ENCODE data around the gene KCNH1.
"Not testable (repeated sequence)": the region's sequence is repeated elsewhere in the genome, so short reads cannot be mapped to it uniquely, and the experiment has no call there.

KCNH1 gene

DNA sequence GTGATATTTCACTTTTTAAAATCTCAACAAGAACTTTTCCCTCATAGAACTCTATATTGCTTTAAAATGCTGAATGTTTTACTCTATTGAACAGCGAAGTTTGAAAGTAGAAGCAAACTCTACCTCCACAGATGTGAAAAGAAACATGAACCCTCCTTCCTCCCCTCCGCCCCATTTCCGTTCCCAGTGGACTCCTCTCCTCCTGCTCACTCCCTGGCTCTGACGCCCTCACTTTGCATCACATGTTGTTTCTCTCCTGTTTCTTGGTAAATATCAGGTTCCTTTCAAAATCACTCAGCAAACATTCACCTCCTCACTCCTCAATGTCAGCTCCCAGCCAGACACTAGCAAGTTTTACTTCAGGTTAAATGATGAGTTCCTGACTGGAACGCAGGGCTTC lies 34.6 kb downstream of the KCNH1 start:
- DNase-seq (ENCODE audit: low spot score) = no peak

DNA sequence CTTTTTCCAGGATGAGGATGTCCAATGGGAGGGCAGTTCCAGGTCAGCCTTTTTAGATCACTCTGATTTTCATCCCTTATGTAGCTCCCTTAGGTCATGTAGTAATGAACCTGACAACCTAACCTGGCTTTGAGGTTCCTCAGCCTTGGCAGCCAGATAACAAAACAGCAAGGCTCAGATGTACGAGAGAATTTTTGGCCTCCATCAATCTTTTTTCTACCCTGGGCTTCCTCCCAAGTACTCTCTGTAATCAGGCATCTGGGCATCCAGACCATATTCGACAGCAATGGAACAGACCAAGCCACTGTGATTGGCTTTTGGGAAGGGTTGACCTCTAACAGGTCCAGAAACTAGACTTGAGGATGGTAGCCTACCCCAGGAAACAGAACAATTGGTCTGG lies 38.6 kb downstream of the KCNH1 start:
- no peak for DNase-seq (ENCODE audit: low spot score)

DNA sequence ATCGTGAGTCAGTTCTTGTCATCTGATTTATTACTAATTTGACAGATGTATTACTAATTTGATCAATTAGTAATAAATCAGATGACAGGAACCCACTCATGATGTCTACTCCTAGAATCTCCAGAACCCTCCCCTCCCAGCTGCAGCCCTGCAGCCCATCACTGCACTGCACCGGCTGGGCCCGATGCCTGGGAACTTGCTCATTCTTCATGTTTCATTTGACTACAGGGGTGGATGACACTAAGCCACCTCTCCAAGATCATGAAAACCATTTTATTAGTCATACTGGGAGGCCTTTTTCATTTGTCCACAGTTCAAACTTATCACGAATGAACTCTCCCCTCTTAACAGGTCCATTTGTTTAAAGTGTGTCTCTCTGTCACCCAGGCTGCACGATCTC lies 41.0 kb downstream of the KCNH1 start:
- no peak for DNase-seq (ENCODE audit: low spot score)

DNA sequence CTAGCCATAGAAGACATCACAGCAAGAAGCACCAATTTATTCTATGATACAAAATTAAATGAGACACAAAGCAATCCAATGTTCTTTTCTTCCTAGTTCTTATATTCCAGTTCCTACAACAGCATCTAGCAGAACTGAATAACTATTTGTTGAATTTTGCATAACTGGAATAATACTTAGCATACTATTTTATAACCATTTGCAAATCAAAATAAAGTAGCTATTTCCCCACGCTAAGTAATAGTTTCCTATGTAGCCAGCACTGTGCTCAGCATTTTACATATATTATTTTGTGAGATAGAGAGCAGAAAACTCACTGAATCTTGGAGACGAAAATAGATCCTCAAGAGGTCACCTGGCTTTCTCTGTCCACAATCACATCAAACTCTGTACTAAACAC lies 42.1 kb downstream of the KCNH1 start:
- DNase-seq (ENCODE audit: low spot score) = no peak

DNA sequence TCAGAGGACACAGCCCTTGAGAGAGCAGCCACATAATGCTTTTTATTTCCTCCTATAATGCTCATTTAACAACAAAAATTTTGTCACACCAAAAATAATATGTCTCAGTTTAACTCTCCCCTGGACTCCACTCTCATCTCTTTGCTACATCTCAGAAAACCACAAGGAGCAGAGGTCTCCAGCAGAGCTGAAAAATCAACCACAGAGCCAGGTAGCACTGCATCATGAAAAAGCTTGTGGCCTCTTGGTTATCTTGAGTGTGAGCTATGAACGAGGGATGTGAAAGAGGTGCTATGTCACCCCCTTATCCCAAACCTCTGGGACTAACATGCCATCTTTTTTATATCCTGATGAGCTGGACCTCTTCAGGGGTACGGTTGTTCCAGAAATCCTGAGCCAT lies 44.4 kb downstream of the KCNH1 start:
- DNase-seq (ENCODE audit: low spot score) = no peak

DNA sequence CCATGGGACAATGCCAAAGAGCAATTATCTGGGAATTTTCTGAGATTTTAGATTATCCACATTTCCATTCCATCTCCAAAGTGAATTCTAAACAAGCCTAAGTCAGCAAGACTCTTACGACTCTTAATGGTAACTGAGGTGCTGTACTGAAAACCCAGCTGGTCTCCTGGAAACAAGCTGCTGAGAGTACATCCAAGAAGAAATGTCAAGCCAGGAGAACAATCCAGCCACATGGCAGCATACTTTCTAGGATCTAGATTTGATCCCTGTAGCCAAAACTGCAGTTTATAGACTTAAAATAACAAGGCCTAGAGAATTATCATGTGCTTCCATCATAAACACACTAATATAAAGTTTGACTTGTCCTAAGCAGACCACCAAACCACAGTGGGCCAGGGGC lies 45.8 kb downstream of the KCNH1 start:
- no peak for DNase-seq (ENCODE audit: low spot score)

DNA sequence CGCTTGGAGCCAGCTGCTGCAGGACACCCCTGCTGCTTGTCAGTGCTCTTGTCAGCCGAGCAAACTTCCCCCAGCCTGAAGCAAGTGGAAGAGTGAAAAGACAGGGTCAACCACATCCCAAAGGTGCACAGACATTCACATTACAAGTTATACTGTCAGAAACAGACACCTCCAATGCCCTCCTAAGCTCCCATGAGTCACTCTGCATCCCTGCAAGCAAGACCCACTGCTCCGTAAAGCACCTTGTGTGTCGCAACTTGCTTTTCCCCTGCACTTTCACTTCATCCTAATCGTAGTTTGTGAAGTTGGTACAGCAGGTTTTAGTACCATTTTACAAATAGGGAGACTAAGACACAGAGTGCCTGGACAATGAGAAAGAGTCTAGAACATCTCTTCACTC lies 51.1 kb downstream of the KCNH1 start:
- DNase-seq (ENCODE audit: low spot score) = no peak

DNA sequence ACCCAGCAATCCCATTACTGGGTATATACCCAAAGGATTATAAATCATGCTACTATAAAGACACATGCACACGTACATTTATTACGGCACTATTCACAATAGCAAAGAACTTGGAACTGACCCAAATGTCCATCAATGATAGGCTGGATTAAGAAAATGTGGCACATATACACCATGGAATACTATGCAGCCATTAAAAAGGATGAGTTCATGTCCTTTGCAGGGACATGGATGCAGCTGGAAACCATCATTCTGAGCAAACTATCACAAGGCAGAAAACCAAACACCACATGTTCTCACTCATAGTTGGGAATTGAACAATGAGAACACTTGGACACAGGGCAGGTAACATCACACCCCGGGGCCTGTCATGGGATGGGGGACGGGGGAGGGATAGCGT lies 52.5 kb downstream of the KCNH1 start:
- DNase-seq (ENCODE audit: low spot score) = not testable (repeated sequence)

DNA sequence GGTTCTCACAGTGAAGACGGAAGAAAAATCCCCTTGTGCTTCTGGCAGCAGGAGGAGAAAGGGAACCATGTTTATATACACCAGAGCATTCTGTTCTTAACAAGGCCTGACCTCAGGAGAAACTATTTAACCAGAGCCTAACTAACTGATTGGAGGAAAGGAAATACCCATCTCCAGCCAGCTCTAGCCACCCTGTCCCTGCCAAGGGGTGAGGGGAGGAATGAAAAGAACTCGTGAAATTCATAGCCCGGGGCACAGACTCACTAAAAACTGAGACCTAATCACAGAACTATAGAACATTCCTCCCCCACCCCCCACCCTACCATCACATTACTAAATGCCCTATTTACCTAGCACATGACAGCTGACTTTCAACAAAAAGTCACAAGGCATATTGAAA lies 65.0 kb downstream of the KCNH1 start:
- no peak for DNase-seq (ENCODE audit: low spot score)

DNA sequence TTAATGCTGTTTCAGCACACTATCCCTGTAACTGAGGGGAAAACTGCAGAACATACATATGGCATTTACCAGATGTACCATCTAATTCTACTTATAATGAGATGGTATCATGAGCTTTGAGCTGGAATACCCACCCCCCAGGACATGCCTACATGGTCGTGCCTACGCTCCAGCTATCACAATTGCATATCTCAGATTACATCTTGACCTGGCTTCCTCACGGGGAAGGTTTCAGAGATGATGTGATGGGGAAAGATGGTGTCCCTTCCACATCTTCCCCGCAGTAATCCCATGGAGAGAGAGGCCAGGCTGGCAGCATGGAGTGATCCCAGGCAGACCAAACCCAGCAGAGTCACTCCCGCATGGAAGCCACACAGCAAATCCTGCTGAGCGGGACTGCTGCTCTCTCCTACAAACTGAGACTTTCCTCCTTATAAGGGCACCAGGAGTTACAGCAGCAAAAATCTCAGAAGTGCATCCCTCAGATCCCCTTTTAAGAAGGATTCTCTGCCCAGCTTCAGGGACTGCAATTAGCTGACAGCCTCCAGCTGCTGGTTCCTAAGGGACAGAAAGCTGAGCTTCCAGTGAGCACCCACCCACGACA lies 67.1 kb downstream of the KCNH1 start:
- no peak for DNase-seq (ENCODE audit: low spot score)

DNA sequence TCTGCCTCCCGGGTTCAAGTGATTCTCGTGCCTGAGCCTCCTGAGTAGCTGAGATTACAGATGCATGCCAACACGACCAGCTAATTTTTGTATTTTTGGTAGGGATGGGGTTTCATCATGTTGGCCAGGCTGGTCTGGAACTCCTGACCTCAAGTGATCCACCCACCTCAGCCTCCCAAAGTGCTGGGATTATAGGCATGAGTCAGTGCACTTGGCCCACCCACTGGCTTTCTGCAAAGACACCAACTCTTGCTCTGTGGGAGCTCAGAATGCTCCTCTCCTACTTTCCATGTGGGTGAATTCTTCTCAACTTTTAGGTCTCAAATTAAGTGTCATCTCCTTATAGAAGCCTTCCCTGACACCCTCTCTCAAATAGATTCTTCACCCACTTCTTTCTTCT lies 92.1 kb downstream of the KCNH1 start:
- not testable (repeated sequence) for DNase-seq (ENCODE audit: low spot score)

DNA sequence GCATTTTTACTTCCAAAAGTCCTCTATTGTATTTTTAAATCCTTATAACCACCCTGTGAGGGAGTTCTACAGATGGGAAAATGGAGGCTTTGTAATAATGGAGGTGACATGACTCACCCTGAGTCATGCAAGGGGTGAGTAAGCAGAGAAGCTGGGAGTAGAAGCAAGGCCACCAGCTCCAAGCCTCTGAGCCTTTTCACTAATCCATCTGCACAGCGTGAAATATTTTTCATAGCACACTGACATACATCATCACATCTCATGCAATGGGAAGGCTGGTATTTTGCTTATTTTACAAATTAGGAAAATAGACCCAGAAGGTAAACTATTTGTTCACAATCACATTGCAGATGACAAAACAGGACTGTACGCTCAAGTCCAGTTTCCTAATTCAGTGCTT lies 96.9 kb downstream of the KCNH1 start:
- DNase-seq (ENCODE audit: low spot score) = no peak

DNA sequence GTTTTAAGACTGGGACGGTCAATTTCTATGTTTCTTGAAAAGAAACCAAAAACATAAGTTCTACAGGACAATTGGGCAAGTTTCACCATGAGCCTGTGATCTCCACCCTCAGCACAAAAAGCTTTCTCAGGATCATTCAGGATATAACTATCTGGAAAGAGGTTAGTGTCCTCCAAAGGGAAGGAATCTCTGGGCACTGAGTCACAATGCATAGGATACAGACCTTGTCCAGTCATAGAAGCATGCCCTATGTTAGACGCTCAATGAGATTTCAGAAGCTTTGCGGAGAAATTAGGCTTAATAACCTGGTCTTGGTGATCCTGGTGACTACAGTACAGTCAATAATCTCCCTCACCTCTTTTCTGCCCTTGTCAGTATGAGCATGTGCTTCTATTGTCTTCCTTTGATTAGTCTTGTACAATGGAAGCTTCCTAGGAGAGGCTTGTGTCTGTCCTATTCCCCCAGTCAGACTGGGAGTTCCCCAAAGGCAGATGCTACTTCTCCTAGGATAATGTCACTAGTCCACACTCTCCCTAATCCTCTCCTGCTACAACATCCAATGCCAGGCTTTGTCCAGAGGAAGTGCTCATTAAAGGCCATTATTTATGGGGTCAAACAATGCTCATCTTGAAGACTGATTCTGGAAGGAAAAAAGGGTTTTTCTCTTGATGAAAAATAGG lies 97.4 kb downstream of the KCNH1 start:
- DNase-seq (ENCODE audit: low spot score) = no peak

DNA sequence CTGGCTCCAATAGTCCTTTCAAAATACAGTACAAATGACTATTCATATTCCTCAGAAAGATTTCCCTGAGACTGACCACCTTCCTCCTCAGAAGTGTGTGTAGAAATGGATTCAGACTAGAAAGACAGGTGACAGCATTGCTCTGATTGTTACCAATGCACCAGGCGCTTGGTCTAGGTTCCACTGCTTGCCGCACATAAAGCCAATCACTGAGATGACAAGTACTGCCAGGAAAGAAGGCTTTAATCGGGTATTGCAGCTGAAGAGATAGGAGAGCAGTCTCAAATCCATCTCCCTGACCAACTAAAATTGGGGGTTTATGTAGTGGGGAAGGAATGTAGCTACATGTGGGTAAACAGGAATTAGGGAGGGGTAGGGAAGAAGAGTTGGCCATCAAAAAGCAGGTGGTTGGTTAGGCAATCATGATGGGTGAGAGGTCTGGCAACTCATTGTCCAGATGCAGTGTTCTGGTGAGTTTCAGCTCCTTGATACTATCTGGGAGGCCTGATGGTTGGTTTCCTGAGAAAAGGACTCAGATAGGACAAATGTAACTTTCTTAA lies 98.0 kb downstream of the KCNH1 start:
- no peak for DNase-seq (ENCODE audit: low spot score)

DNA sequence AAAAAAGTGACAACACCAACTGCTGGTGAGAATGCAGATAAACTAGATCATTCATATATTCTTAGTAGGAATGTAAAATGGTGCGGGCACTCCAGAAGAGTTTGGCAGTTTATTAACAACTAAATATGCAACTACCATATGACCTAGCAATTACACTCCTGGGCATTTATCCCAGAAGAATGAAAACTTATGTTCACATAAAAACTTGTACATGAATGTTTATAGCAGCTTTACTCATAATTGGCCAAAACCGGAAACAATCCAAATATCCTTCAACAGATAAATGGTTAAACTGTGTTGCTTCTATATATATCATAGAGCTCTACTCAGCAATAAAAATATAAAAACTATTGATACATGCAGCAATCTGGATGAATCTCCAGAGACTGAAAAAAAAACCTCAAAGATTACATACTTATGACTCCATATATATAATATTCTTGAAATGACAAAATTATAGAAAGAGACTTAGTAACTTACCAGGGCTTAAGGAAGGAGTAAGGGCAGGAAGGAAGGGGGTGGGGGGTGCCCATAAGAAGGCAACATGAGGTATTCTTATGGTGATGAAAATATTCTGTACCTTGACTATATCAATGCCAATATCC lies 99.9 kb downstream of the KCNH1 start:
- no peak for DNase-seq (ENCODE audit: low spot score)

DNA sequence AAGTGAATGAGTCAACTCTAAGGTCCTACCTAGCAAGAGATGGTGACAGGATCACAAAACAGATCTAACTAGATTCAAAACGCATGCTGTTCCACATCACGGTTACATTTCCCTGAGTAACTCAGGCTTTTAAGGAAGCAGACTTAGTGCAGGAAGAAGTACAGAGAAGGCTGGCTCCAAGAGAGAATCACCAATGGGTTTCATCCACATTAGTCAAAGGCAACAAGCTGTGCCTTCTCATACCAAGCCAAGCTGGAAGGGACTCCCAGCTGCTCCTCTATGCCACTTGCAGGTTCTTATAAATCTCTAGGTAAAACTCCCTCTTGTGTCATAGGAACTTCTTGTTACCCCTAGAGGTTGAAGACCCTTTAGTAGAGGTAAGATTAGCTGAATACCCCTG lies 109.0 kb downstream of the KCNH1 start:
- no peak for DNase-seq (ENCODE audit: low spot score)

DNA sequence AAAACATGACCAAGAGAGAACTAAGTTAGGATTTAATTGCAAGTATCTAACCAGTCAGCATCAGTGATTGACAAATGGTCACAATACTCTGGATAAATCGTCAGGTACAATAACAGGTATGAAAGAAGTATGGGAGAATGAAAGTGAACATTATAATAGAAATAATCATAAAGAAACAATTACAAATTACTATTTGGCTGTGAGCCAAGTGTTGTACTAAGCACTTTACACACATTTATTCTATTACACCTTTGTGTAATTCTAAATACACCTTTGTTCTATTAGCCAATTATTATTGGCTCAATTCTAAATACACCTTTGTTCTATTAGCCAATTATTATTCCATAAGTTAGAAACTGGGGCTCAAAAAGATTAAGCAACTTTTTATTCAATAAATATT lies 114.7 kb downstream of the KCNH1 start:
- DNase-seq (ENCODE audit: low spot score) = no peak

DNA sequence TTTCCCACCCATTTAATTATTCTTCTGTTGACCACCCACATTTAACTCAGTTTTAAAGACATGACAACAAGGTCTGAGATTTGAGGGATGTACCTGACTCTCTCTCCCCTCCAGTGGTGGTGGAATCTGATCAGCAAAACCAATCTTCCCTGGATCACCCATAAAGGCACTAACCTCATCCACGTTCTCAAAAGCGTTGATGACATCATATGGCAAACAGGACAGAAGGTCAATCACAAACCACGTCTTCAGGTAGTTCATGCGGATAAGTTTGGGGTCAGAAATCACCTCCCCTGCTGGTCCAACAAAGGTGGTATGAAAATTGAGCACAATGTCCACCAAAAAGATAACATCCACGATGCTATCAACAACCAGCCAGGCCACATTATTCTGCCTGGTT lies 115.3 kb downstream of the KCNH1 start:
- no peak for DNase-seq (ENCODE audit: low spot score)

DNA sequence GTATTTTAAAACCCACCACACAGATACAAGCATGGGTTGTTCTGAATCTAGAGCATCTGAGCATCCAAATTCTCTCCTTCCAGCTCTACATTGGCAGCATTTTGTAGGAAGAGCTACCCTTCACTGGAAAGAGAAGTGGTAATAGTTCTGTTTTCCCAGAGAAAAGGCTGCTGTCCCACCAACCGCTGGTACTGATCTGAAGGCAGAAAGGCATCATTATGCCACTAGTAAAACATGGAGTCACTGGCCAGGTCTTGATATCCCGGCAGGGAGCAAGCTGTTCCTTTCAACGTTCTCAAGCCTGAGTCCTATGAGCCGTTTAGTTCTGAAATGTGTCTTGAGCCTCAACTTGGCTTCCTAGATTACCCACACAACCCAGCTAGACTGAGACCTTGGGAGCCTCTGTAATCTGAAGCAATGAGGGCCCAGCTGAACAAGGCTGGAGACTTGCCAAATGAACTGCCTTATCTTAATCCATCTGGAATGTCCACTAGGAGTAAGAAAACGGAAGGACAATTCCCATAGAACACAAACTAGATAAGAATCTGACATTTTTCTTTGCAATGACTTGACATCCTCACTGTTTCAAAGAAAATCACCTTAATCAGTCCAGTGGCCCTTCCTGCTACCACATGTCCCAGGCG lies 116.8 kb downstream of the KCNH1 start:
- no peak for DNase-seq (ENCODE audit: low spot score)

DNA sequence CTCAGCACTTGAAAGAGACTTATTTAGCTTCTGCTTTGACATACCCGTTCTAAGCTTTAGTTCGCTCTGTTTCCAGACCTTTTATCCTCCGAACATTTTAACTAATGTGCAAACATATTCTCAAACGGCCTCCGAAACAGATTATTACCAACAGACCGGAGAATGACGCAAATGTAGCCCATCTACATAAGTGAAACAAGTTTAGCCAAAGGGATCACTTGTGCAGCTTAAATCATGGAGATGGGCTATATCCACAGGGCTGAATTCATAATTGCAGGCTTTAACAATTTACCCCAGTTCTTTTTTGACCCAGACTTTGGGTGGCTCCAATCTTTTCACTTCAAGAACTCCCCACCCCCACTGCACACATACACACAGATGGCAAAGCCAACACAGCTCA lies 119.7 kb downstream of the KCNH1 start:
- DNase-seq (ENCODE audit: low spot score) = no peak

DNA sequence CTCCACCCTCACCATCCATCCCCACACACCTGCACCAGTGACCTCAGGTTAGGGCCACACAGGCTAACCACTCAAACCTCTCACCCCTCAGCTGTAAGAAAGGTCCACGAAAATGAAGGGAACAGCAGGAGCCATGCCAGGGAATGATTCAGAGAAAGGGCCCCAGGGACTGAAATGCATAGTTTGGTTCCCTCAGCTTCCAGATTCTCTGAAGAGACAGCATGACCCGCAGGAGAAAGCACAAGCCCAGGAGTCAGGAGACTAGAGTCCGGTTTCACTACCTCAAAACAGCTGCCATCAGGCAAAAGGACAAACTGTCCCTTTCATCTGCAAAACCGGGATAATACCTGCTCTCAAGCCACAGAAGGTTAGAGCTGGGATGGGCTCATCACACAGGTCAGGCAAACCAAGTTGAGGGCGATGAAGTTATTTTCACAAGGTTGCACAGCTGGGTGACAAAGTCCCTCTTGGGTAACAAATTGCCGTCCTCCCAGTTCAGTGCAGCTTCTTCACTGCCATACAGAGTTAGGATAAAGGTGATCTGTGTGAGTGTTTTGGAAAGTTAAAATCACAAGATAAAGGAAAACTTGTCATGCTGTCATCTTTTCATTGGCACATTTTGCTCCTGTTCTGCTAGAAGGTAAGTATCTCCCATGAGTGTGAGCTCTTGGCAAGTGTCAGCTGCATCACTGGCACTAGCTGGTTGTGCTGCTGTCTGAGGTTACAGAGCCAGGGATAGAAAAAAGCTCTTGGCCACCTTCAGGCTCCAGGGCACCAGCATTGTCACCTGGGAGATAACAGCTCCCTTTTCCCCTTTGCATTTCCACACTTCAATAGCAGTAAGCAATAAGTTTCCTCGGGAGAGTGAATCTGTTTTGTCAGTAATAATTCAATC lies 120.4 kb downstream of the KCNH1 start:
- no peak for DNase-seq (ENCODE audit: low spot score)

DNA sequence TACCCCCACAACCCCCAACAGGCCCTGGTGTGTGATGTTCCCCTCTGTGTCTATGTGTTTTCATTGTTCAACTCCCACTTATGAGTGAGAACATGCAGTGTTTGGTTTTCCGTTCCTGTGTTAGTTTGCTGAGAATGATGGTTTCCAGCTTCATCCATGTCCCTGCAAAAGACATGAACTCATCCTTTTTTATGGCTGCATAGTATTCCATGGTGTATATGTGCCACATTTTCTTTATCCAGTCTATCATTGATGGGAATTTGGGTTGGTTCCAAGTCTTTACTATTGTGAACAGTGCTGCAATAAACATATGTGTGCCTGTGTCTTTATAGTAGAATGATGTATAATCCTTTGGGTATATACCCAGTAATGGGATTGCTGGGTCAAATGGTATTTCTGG lies 122.8 kb downstream of the KCNH1 start:
- not testable (repeated sequence) for DNase-seq (ENCODE audit: low spot score)

Data from HuH-7.5 (cell line).